Measurements from ENCODE around the gene WIPF2. TPM values are rescaled to one million over a fixed set of nuclear protein-coding genes. Genes with fewer than 3 reads are reported as not detected.

WIPF2 gene, protein sequence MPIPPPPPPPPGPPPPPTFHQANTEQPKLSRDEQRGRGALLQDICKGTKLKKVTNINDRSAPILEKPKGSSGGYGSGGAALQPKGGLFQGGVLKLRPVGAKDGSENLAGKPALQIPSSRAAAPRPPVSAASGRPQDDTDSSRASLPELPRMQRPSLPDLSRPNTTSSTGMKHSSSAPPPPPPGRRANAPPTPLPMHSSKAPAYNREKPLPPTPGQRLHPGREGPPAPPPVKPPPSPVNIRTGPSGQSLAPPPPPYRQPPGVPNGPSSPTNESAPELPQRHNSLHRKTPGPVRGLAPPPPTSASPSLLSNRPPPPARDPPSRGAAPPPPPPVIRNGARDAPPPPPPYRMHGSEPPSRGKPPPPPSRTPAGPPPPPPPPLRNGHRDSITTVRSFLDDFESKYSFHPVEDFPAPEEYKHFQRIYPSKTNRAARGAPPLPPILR
- 26.4 TPM for polyA plus RNA-seq (2012; ENCODE audit: insufficient read length, low read depth)

DNA sequence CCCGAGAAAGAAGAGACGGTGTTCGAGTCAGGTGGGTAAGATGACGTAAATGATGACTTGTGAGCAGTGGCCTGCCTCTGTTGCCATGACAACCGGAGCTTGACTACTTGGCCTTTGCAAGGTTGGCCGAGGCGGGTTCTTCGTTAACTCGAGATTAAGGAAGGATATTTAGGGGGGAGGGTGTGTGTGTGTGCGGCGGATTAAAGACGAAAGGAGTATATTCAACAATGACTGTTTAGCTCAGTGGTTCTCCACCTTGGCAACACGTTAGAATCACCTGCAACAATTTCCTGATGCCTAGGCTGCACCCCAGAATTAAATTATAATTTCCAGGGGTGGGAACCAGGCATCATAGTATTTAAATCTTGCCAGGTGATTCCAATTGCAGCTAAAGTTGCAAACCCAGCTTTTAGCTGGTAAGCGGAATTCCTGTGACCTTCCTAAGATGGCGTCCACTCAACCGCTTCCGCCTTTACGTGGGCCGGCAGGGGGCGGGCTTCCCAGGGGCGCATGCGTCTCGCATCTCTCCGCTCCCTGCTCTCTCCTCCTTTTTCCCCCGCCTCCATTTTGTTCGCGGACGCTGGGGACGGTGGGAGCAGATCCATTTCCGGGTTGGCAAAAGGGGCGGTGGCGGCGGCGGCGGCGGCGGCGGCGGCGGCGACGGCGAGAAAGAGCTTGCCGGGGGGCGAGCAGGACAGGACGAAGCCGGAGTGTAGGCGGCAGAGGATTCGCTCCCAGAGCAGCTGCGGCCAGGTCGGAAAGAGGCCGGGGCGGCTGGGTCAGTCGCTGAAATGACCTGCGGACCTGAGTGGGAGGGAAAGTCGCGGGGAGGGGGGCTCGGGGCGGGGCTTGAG, at the start of gene WIPF2:
Gene WIPF2, plus strand, starts transcription at position 565 of the 854 bp plus-strand sequence. CDS start 37,156 bp downstream, outside the sequence.
- TF ChIP-seq FOXP2 (optimal IDR thresholded peaks at IDR 0.05; ENCODE audit: borderline replicate concordance, extremely low read depth, extremely low read length, insufficient read depth) (no peak), TAF1 (IDR thresholded peaks at IDR 0.05; ENCODE audit: borderline replicate concordance, insufficient read depth, low read length) (peak; percentile 72; the same call in 1 of the 2 replicates), POLR2AphosphoS5 (IDR thresholded peaks at IDR 0.05; ENCODE audit: low read depth, low read length) (peak; percentile 72), SIN3A (IDR thresholded peaks at IDR 0.05; ENCODE audit: borderline replicate concordance, insufficient read depth, low read length) (0 out of 2 replicates have a peak, but pooled peaks have one; percentile 17)
- TF ChIP-seq, protein P1, sequence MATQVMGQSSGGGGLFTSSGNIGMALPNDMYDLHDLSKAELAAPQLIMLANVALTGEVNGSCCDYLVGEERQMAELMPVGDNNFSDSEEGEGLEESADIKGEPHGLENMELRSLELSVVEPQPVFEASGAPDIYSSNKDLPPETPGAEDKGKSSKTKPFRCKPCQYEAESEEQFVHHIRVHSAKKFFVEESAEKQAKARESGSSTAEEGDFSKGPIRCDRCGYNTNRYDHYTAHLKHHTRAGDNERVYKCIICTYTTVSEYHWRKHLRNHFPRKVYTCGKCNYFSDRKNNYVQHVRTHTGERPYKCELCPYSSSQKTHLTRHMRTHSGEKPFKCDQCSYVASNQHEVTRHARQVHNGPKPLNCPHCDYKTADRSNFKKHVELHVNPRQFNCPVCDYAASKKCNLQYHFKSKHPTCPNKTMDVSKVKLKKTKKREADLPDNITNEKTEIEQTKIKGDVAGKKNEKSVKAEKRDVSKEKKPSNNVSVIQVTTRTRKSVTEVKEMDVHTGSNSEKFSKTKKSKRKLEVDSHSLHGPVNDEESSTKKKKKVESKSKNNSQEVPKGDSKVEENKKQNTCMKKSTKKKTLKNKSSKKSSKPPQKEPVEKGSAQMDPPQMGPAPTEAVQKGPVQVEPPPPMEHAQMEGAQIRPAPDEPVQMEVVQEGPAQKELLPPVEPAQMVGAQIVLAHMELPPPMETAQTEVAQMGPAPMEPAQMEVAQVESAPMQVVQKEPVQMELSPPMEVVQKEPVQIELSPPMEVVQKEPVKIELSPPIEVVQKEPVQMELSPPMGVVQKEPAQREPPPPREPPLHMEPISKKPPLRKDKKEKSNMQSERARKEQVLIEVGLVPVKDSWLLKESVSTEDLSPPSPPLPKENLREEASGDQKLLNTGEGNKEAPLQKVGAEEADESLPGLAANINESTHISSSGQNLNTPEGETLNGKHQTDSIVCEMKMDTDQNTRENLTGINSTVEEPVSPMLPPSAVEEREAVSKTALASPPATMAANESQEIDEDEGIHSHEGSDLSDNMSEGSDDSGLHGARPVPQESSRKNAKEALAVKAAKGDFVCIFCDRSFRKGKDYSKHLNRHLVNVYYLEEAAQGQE (IDR thresholded peaks at IDR 0.05; ENCODE audit: insufficient read depth in 1 of 2, low read depth in 2 of 2, low read length in 2 of 2), result 0 out of 4 replicates have a peak, but pooled peaks of 1 of the 2 experiments have one; percentile 26

DNA sequence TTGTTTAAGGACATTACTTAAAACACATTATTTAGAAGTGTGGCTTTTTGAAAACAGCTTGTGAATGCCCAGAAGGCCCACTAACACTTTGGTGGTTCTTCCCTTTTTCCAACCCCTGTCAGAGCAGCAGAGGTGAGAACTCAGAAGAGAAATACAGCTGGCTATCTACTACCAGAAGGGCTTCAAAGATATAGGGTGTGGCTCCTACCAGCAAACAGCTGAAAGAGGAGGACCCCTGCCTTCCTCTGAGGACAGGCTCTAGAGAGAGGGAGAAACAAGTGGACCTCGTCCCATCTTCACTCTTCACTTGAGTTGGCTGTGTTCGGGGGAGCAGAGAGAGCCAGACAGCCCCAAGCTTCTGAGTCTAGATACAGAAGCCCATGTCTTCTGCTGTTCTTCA, 48.8 kb upstream of the WIPF2 start:
- TF ChIP-seq SIN3A (IDR thresholded peaks at IDR 0.05; ENCODE audit: borderline replicate concordance, insufficient read depth, low read length), result no peak
- no peak for TF ChIP-seq FOXP2 (optimal IDR thresholded peaks at IDR 0.05; ENCODE audit: borderline replicate concordance, extremely low read depth, extremely low read length, insufficient read depth)
- TF ChIP-seq TAF1 (IDR thresholded peaks at IDR 0.05; ENCODE audit: borderline replicate concordance, insufficient read depth, low read length), result no peak
- TF ChIP-seq POLR2AphosphoS5 (IDR thresholded peaks at IDR 0.05; ENCODE audit: low read depth, low read length), result no peak
- TF ChIP-seq, protein P1 (IDR thresholded peaks at IDR 0.05; ENCODE audit: insufficient read depth in 1 of 2, low read depth in 2 of 2, low read length in 2 of 2), result no peak

DNA sequence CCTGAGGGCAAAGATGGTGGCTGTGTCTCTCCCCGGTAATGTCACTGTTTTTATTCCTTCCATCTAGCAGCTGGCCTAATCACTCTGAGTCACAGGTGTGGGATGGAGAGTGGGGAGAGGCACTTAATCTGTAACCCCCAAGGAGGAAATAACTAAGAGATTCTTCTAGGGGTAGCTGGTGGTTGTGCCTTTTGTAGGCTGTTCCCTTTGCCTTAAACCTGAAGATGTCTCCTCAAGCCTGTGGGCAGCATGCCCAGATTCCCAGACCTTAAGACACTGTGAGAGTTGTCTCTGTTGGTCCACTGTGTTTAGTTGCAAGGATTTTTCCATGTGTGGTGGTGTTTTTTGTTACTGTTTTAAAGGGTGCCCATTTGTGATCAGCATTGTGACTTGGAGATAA, 47.4 kb upstream of the WIPF2 start:
- TF ChIP-seq POLR2AphosphoS5 (IDR thresholded peaks at IDR 0.05; ENCODE audit: low read depth, low read length) (no peak), TAF1 (IDR thresholded peaks at IDR 0.05; ENCODE audit: borderline replicate concordance, insufficient read depth, low read length) (no peak), SIN3A (IDR thresholded peaks at IDR 0.05; ENCODE audit: borderline replicate concordance, insufficient read depth, low read length) (no peak), FOXP2 (optimal IDR thresholded peaks at IDR 0.05; ENCODE audit: borderline replicate concordance, extremely low read depth, extremely low read length, insufficient read depth) (no peak)
- TF ChIP-seq, protein P1 (IDR thresholded peaks at IDR 0.05; ENCODE audit: insufficient read depth in 1 of 2, low read depth in 2 of 2, low read length in 2 of 2), result no peak

DNA sequence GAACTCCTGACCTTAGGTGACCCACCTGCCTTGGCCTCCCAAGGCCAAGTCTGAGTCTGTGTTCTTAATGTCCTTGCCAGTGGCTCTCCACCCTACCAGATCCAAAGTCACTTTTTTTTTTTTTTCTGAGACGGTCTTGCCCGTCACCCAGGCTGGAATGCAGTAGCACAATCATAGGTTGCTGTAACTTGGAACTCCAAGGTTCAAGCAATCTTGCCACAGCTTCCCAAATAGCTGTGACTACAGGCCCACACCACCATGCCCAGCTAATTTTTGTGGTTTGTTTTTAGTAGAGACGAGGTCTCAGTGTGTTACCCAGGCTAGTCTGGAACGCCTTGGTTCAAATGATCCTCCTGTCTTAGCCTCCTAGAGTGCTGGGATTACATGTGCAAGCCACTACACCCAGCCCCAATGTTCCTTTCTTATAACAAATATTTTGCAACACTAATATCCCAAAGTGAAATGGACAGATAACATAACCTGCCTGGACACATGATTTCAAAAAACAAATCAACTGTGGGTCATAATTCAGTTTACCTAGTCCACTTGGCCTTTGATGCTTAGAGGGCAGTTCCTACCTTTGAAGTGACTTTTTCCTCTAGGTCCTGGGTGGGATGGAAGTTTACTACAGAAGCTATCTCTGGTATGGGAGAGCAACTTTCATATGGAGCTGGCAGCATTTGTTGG, 45.9 kb upstream of the WIPF2 start:
- TF ChIP-seq FOXP2 (optimal IDR thresholded peaks at IDR 0.05; ENCODE audit: borderline replicate concordance, extremely low read depth, extremely low read length, insufficient read depth), result no peak
- no peak for TF ChIP-seq POLR2AphosphoS5 (IDR thresholded peaks at IDR 0.05; ENCODE audit: low read depth, low read length)
- TF ChIP-seq TAF1 (IDR thresholded peaks at IDR 0.05; ENCODE audit: borderline replicate concordance, insufficient read depth, low read length), result no peak

DNA sequence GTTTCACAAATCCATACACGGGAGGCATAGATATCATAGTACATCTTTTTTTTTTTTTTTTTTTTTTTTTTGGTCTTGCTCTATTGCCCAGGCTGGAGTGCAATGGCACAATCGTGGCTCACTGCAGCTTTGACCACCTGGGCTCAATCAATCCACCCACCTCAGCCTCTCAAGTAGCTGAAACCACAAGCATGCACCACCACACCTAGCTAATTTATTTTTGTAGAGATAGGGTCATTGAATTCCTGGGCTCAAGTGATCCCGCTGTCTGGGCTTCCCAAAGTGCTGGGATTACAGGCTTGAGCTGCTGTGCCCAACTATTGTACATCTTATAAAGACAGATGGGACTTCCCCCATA, 45.3 kb upstream of the WIPF2 start:
- TF ChIP-seq TAF1 (IDR thresholded peaks at IDR 0.05; ENCODE audit: borderline replicate concordance, insufficient read depth, low read length), result no peak
- no peak for TF ChIP-seq FOXP2 (optimal IDR thresholded peaks at IDR 0.05; ENCODE audit: borderline replicate concordance, extremely low read depth, extremely low read length, insufficient read depth)
- TF ChIP-seq SIN3A (IDR thresholded peaks at IDR 0.05; ENCODE audit: borderline replicate concordance, insufficient read depth, low read length), result no peak
- TF ChIP-seq, protein P1 (IDR thresholded peaks at IDR 0.05; ENCODE audit: insufficient read depth in 1 of 2, low read depth in 2 of 2, low read length in 2 of 2), result no peak
- no peak for TF ChIP-seq POLR2AphosphoS5 (IDR thresholded peaks at IDR 0.05; ENCODE audit: low read depth, low read length)

All from PFSK-1 (cell line).